HepG2 (cell line): Measurements from ENCODE around the gene PHRF1. TPM values are rescaled to one million over a fixed set of nuclear protein-coding genes. Genes with fewer than 3 reads are reported as not detected.

ENCODE experiments used
- HIVEP1 ChIP-seq: sonication (generic); formaldehyde crosslinking; IDR thresholded peaks from 2 replicates; pipeline ENCODE4 v1.4.0; 2020; ENCODE audit warnings: mild to moderate bottlenecking, missing genetic modification reagents
- KLF11 ChIP-seq: IDR thresholded peaks from 2 replicates; pipeline ENCODE4 v1.6.1; 2016; ENCODE audit warnings: missing compliant biosample characterization
- KLF9 ChIP-seq: IDR thresholded peaks from 2 replicates; pipeline ENCODE4 v1.6.1; 2016; ENCODE audit warnings: low read depth
- KMT2B ChIP-seq: IDR thresholded peaks from 2 replicates; pipeline ENCODE4 v1.6.1; 2016; ENCODE audit warnings: missing genetic modification reagents, missing compliant biosample characterization
- MTA3 ChIP-seq: sonication (generic); formaldehyde crosslinking; IDR thresholded peaks from 2 replicates; pipeline ENCODE4 v1.4.0; 2020; ENCODE audit warnings: missing genetic modification reagents
- NFE2L2 ChIP-seq: fragments of 150-350 bp; IDR thresholded peaks from 2 replicates; pipeline ENCODE4 v1.6.1; 2014; ENCODE audit warnings: low read length
- RFXAP ChIP-seq: sonication (generic); formaldehyde crosslinking; IDR thresholded peaks from 2 replicates; pipeline ENCODE4 v1.4.0; 2020; ENCODE audit warnings: missing genetic modification reagents, borderline replicate concordance
- ZFYVE20 ChIP-seq: sonication (generic); formaldehyde crosslinking; IDR thresholded peaks from 2 replicates; pipeline ENCODE4 v1.8.0; 2023; ENCODE audit warnings: low read depth, mild to moderate bottlenecking, moderate library complexity, missing genetic modification reagents, borderline replicate concordance
- ZNF678 ChIP-seq: sonication (generic); formaldehyde crosslinking; IDR thresholded peaks from 2 replicates; pipeline ENCODE4 v1.4.0; 2020; ENCODE audit warnings: mild to moderate bottlenecking, missing genetic modification reagents
- ZNF878 ChIP-seq: sonication (generic); formaldehyde crosslinking; IDR thresholded peaks from 2 replicates; pipeline ENCODE4 v1.8.1; 2023; ENCODE audit warnings: mild to moderate bottlenecking, missing genetic modification reagents, moderate library complexity
- ZSCAN20 ChIP-seq: sonication (generic); formaldehyde crosslinking; IDR thresholded peaks from 2 replicates; pipeline ENCODE4 v1.4.0; 2020; ENCODE audit warnings: missing genetic modification reagents, mild to moderate bottlenecking, borderline replicate concordance
- polyA plus RNA-seq, 8 experiments: library from polyadenylated mRNA; depleted of rRNA in 3 of 8; stranded (reverse) in 7 of 8; unstranded in 1 of 8; fragments of >200 nt; fragmentation: Illumina TruSeq in 4 of 8; extraction: Trizol in 4 of 8; gene quantifications; 2 replicates each; pipeline versions ENCODE4 v1.2.1 to v1.2.3, GENCODE V29; 2011 to 2016; ENCODE audit warnings: low read depth in 4 of 8, missing spikeins in 1 of 8, mixed read lengths in 1 of 8; ENCODE audit not compliant: insufficient read depth in 1 of 8
- total RNA-seq, 5 experiments: library from RNA; depleted of rRNA; stranded (reverse); fragments of >200 nt; fragmentation: Illumina TruSeq; extraction: Trizol; gene quantifications; 2 replicates each; pipeline ENCODE4 v1.2.3, GENCODE V29; 2016; ENCODE audit warnings: low read depth in 1 of 5
- TF ChIP-seq, protein P1 (sequence below): sonication (generic); formaldehyde crosslinking; IDR thresholded peaks from 2 replicates; pipeline ENCODE4 v1.4.0; 2020; ENCODE audit warnings: missing genetic modification reagents
- TF ChIP-seq, protein P2 (sequence below): sonication (generic); formaldehyde crosslinking; IDR thresholded peaks from 2 replicates; pipeline ENCODE4 v1.9.0; 2021; ENCODE audit warnings: missing genetic modification reagents, borderline replicate concordance
- TF ChIP-seq, protein P3 (sequence below): sonication (generic); formaldehyde crosslinking; IDR thresholded peaks from 2 replicates; pipeline ENCODE4 v1.4.0; 2020; ENCODE audit warnings: low read depth, mild to moderate bottlenecking, missing genetic modification reagents
- TF ChIP-seq, protein P4 (sequence below): sonication (generic); formaldehyde crosslinking; IDR thresholded peaks from 2 replicates; pipeline ENCODE4 v1.9.0; 2021; ENCODE audit warnings: missing genetic modification reagents, borderline replicate concordance
- TF ChIP-seq, protein P5 (sequence below): sonication (generic); formaldehyde crosslinking; IDR thresholded peaks from 2 replicates; pipeline ENCODE4 v1.8.0; 2022; ENCODE audit warnings: mild to moderate bottlenecking, missing genetic modification reagents, moderate library complexity

The PHRF1 gene
- total and polyA plus RNA-seq, 2 of the 13 experiments (the other 11 are each of a cell fraction or from before 2014, with no cell fraction given): 8.2 to 16.7 TPM

DNA sequence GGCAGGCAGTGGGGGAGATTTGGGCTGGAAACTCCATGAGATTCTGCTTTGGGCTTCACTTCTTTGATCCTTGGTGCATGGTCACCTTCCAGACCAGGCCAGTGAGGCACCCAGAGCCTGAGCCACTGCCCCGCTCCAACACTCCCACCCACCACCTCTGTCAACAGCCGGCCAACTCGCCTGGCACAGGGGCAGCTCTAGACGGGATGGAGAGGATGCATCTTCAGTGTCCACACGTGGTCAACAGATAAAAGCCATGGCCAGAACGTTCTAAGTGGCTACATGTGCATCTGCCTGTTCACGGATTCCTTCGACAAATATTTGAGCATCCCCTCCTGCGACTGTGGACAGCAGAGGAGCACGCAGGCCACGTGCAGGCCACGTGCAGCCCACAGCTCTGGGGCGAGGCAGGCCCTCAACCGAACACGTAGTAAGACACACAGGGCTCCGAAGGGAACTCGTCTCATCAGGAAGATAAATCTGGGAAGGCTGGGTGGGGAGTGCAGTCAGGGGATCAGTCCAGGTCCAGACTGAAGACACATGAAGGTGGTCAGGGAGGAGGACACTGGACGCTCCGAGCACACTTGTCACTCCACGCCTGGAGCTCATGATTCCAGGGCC lies 37.7 kb upstream of the PHRF1 start (continued):
- TF ChIP-seq, protein P1, sequence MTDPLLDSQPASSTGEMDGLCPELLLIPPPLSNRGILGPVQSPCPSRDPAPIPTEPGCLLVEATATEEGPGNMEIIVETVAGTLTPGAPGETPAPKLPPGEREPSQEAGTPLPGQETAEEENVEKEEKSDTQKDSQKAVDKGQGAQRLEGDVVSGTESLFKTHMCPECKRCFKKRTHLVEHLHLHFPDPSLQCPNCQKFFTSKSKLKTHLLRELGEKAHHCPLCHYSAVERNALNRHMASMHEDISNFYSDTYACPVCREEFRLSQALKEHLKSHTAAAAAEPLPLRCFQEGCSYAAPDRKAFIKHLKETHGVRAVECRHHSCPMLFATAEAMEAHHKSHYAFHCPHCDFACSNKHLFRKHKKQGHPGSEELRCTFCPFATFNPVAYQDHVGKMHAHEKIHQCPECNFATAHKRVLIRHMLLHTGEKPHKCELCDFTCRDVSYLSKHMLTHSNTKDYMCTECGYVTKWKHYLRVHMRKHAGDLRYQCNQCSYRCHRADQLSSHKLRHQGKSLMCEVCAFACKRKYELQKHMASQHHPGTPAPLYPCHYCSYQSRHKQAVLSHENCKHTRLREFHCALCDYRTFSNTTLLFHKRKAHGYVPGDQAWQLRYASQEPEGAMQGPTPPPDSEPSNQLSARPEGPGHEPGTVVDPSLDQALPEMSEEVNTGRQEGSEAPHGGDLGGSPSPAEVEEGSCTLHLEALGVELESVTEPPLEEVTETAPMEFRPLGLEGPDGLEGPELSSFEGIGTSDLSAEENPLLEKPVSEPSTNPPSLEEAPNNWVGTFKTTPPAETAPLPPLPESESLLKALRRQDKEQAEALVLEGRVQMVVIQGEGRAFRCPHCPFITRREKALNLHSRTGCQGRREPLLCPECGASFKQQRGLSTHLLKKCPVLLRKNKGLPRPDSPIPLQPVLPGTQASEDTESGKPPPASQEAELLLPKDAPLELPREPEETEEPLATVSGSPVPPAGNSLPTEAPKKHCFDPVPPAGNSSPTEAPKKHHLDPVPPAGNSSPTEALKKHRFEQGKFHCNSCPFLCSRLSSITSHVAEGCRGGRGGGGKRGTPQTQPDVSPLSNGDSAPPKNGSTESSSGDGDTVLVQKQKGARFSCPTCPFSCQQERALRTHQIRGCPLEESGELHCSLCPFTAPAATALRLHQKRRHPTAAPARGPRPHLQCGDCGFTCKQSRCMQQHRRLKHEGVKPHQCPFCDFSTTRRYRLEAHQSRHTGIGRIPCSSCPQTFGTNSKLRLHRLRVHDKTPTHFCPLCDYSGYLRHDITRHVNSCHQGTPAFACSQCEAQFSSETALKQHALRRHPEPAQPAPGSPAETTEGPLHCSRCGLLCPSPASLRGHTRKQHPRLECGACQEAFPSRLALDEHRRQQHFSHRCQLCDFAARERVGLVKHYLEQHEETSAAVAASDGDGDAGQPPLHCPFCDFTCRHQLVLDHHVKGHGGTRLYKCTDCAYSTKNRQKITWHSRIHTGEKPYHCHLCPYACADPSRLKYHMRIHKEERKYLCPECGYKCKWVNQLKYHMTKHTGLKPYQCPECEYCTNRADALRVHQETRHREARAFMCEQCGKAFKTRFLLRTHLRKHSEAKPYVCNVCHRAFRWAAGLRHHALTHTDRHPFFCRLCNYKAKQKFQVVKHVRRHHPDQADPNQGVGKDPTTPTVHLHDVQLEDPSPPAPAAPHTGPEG (CRISPR knock-in tag): no peak
- TF ChIP-seq, protein P2, sequence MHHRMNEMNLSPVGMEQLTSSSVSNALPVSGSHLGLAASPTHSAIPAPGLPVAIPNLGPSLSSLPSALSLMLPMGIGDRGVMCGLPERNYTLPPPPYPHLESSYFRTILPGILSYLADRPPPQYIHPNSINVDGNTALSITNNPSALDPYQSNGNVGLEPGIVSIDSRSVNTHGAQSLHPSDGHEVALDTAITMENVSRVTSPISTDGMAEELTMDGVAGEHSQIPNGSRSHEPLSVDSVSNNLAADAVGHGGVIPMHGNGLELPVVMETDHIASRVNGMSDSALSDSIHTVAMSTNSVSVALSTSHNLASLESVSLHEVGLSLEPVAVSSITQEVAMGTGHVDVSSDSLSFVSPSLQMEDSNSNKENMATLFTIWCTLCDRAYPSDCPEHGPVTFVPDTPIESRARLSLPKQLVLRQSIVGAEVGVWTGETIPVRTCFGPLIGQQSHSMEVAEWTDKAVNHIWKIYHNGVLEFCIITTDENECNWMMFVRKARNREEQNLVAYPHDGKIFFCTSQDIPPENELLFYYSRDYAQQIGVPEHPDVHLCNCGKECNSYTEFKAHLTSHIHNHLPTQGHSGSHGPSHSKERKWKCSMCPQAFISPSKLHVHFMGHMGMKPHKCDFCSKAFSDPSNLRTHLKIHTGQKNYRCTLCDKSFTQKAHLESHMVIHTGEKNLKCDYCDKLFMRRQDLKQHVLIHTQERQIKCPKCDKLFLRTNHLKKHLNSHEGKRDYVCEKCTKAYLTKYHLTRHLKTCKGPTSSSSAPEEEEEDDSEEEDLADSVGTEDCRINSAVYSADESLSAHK (CRISPR knock-in tag): no peak
- no peak for TF ChIP-seq NFE2L2
- no peak for TF ChIP-seq KMT2B (CRISPR knock-in tag)
- no peak for TF ChIP-seq KLF9 (CRISPR knock-in tag)
- TF ChIP-seq, protein P3, sequence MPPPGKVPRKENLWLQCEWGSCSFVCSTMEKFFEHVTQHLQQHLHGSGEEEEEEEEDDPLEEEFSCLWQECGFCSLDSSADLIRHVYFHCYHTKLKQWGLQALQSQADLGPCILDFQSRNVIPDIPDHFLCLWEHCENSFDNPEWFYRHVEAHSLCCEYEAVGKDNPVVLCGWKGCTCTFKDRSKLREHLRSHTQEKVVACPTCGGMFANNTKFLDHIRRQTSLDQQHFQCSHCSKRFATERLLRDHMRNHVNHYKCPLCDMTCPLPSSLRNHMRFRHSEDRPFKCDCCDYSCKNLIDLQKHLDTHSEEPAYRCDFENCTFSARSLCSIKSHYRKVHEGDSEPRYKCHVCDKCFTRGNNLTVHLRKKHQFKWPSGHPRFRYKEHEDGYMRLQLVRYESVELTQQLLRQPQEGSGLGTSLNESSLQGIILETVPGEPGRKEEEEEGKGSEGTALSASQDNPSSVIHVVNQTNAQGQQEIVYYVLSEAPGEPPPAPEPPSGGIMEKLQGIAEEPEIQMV: peak; percentile 67; the same call in 1 of the 2 replicates
- no peak for TF ChIP-seq MTA3 (CRISPR knock-in tag)
- TF ChIP-seq ZFYVE20 (CRISPR knock-in tag): no peak
- TF ChIP-seq, protein P4, sequence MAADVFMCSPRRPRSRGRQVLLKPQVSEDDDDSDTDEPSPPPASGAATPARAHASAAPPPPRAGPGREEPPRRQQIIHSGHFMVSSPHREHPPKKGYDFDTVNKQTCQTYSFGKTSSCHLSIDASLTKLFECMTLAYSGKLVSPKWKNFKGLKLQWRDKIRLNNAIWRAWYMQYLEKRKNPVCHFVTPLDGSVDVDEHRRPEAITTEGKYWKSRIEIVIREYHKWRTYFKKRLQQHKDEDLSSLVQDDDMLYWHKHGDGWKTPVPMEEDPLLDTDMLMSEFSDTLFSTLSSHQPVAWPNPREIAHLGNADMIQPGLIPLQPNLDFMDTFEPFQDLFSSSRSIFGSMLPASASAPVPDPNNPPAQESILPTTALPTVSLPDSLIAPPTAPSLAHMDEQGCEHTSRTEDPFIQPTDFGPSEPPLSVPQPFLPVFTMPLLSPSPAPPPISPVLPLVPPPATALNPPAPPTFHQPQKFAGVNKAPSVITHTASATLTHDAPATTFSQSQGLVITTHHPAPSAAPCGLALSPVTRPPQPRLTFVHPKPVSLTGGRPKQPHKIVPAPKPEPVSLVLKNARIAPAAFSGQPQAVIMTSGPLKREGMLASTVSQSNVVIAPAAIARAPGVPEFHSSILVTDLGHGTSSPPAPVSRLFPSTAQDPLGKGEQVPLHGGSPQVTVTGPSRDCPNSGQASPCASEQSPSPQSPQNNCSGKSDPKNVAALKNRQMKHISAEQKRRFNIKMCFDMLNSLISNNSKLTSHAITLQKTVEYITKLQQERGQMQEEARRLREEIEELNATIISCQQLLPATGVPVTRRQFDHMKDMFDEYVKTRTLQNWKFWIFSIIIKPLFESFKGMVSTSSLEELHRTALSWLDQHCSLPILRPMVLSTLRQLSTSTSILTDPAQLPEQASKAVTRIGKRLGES: no peak
- no peak for TF ChIP-seq RFXAP
- TF ChIP-seq HIVEP1 (CRISPR knock-in tag): no peak
- TF ChIP-seq ZNF678: no peak
- no peak for TF ChIP-seq ZSCAN20 (CRISPR knock-in tag)
- TF ChIP-seq ZNF878 (CRISPR knock-in tag): 0 out of 2 replicates have a peak, but pooled peaks have one; percentile 64
- peak; percentile 37; the same call in 1 of the 2 replicates for TF ChIP-seq KLF11 (CRISPR knock-in tag)
- TF ChIP-seq, protein P5, sequence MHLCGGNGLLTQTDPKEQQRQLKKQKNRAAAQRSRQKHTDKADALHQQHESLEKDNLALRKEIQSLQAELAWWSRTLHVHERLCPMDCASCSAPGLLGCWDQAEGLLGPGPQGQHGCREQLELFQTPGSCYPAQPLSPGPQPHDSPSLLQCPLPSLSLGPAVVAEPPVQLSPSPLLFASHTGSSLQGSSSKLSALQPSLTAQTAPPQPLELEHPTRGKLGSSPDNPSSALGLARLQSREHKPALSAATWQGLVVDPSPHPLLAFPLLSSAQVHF (CRISPR knock-in tag): no peak
